Measurements from ENCODE around the gene CPLX4.
A peak's percentile ranks its signal among the peaks of the same experiment; 100 is the strongest.

Gene CPLX4

GRCh38 chr18:59272221-59272888 is 46.1 kb downstream of the CPLX4 start:
- no peak for DNase-seq (ENCODE audit: low read depth)
- no peak overlapping the region for H3K4me3 ChIP-seq (ENCODE audit: low read depth, low read length)
- TF ChIP-seq, protein P1, sequence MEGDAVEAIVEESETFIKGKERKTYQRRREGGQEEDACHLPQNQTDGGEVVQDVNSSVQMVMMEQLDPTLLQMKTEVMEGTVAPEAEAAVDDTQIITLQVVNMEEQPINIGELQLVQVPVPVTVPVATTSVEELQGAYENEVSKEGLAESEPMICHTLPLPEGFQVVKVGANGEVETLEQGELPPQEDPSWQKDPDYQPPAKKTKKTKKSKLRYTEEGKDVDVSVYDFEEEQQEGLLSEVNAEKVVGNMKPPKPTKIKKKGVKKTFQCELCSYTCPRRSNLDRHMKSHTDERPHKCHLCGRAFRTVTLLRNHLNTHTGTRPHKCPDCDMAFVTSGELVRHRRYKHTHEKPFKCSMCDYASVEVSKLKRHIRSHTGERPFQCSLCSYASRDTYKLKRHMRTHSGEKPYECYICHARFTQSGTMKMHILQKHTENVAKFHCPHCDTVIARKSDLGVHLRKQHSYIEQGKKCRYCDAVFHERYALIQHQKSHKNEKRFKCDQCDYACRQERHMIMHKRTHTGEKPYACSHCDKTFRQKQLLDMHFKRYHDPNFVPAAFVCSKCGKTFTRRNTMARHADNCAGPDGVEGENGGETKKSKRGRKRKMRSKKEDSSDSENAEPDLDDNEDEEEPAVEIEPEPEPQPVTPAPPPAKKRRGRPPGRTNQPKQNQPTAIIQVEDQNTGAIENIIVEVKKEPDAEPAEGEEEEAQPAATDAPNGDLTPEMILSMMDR (IDR thresholded peaks at IDR 0.05; ENCODE audit: low read depth, low read length, missing control alignments) = no peak

DNA sequence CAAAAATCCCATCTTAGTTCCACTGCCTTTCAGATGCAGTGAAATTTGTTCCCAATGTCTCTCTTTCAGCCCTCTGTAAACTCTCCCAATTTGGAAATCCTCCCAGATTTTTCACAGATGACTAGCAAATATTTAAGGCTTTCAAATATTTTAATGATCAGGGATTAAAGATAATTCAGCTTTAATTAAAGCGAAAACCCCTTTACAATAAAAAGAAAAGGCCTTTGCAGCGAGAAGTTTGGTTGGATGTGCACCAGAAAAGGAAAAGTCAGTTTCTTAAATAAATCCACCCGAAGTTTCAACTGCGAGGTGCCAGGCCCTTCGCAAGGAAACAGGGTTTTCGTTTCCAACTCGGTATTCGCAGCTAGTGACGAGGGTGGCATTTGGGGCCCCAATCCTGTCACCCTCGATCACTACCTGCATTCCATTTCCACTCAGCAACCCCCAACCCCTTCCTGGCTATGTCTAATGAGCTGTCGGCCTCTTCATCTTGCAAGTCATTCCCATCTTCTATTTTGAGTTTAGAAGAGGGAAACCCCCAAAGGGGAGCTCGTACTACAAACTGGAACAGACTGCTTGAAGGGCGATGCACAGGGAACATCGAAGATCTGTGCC is 46.7 kb downstream of the CPLX4 start:
- H3K4me3 ChIP-seq (ENCODE audit: low read depth, low read length) = no peak overlapping the region
- TF ChIP-seq, protein P1 (IDR thresholded peaks at IDR 0.05; ENCODE audit: low read depth, low read length, missing control alignments) = no peak
- DNase-seq (ENCODE audit: low read depth) = no peak

- no peak overlapping the region for H3K4me3 ChIP-seq (ENCODE audit: low read depth, low read length)
- TF ChIP-seq, protein P1 (IDR thresholded peaks at IDR 0.05; ENCODE audit: low read depth, low read length, missing control alignments) = no peak
- no peak for DNase-seq (ENCODE audit: low read depth)
These were observed 47.7 kb downstream of the CPLX4 start for GRCh38 chr18:59270689-59271257.

- no peak for DNase-seq (ENCODE audit: low read depth)
- TF ChIP-seq, protein P1 (IDR thresholded peaks at IDR 0.05; ENCODE audit: low read depth, low read length, missing control alignments) = no peak
- H3K4me3 ChIP-seq (ENCODE audit: low read depth, low read length) = no peak overlapping the region
These were observed 48.8 kb downstream of the CPLX4 start for GRCh38 chr18:59269563-59270119.

- TF ChIP-seq, protein P1 (IDR thresholded peaks at IDR 0.05; ENCODE audit: low read depth, low read length, missing control alignments) = peak; percentile 27
- no peak overlapping the region for H3K4me3 ChIP-seq (ENCODE audit: low read depth, low read length)
- no peak for DNase-seq (ENCODE audit: low read depth)
These were observed 49.5 kb downstream of the CPLX4 start for GRCh38 chr18:59268721-59269562.

GRCh38 chr18:59268127-59268720 is 50.2 kb downstream of the CPLX4 start:
- no peak overlapping the region for H3K4me3 ChIP-seq (ENCODE audit: low read depth, low read length)
- DNase-seq (ENCODE audit: low read depth) = no peak
- TF ChIP-seq, protein P1 (IDR thresholded peaks at IDR 0.05; ENCODE audit: low read depth, low read length, missing control alignments) = no peak
